Measurements from ENCODE around the gene ABI3.
"Not testable (repeated sequence)": the region's sequence is repeated elsewhere in the genome, so short reads cannot be mapped to it uniquely, and the experiment has no call there.

Gene ABI3

GRCh38 chr17:49260011-49260816 lies 49.7 kb downstream of the ABI3 start:
- DNase-seq = no peak

DNA sequence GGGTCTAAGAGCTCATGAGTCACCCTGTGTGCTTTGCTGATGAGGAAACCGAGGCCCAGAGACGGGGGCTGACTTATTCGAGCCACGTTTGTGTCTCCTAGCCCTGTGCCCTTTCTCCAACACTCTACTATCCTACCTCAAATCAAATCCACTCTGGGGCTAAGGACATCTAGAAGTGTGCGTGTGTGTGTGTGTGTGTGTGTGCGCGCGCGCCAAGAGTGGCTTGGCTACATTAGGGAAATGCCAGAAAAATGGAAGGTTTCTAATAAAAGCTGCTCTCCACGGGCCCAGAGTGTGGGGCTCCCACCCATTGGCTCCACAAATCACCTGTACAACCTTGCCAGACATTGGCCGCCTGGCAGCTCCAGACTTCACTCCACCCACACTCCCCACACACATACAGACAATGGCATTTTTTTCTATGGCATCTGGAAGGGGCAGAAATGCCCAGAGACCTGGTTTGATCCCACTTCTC lies 50.3 kb downstream of the ABI3 start:
- DNase-seq = no peak

DNA sequence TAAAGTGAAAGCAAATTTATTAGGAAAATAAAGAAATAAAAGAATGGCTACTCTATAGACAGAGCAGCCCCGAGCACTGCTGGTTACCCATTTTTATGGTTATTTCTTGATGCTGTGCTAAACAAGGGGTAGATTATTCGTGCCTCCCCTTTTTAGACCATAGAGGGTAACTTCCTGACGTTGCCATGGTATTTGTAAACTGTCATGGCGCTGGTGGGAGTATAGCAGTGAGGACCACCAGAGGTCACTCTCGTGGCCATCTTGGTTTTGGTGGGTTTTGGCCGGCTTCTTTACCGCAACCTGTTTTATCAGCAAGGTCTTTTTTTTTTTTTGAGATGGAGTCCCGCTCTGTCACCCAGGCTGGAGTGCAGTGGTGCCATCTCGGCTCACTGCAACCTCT lies 51.0 kb downstream of the ABI3 start:
- DNase-seq = not testable (repeated sequence)

DNA sequence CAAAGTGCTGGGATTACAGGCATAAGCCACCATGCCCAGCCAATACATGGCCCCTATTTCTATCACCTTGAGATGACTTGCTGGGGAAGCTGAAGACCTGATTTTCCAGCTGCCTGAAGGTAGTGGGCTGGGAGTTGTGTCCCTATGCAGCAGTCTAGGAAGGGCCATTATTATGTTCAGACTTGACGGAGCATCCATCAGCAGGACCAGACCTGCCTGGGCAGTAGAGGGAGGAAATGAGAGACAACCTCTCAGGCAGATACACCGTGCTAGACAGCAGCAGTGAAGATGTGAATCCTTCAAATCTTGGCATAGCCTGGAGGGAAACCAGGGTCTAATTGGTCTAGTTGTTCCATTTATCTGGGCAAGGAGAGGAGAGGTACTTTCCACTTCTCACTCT lies 55.7 kb downstream of the ABI3 start:
- no peak for DNase-seq

GRCh38 chr17:49267912-49268311 lies 57.4 kb downstream of the ABI3 start:
- DNase-seq = no peak

- DNase-seq = no peak
Observed at GRCh38 chr17:49269356-49269755, 58.8 kb downstream of the ABI3 start.
